Inferior parietal cortex (tissue), 1 donor: ENCODE data around the gene BCKDHB.

Source experiments
- DNase-seq: peaks from one replicate; pipeline ENCODE4 v3.0.0-alpha.2; 2016; ENCODE audit errors: extremely low spot score

Gene BCKDHB

DNA sequence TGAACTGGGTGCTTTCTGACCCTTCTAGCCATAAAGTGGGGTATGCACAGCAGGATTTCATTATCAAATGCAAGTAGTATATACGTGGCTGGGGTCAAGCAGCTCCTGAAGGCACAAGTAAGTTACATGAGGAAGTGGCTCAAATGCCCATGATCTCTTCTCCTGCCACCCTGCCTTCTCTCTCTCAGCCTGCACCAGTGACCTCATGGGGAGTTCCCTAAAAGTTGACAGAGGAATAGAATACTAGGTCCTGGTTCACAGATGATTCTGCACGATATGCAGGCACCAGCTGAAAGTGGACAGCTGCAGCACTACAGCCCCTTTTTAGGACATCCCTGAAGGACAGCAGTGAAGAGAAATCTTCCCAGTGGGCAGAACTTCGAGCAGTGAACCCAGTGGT is 282.0 kb downstream of the BCKDHB start:
- DNase-seq, result no peak
